Hematopoietic multipotent progenitor cell (in vitro differentiated cells): ENCODE measurements around the gene C1GALT1C1. TPM values are rescaled to one million over a fixed set of nuclear protein-coding genes. Genes with fewer than 3 reads are reported as not detected.
"Not testable (repeated sequence)": the region's sequence is repeated elsewhere in the genome, so short reads cannot be mapped to it uniquely, and the experiment has no call there.

ENCODE experiments used
- DNase-seq, 3 donors: peaks; one replicate each; pipeline ENCODE4 v3.0.0-alpha.2; 2011 to 2015; ENCODE audit warnings: low read depth in 2 of 3, low spot score in 2 of 3
- total RNA-seq: library from RNA; depleted of rRNA; stranded (reverse); fragments of >200 nt; gene quantifications from one replicate; pipeline ENCODE4 v1.2.3, GENCODE V29; 2012

The C1GALT1C1 gene
- total RNA-seq = 7.5 TPM

- peak; percentile 72 to 94 (median 91) for DNase-seq
These were observed at the start of gene C1GALT1C1 for GRCh38 chrX:120629667-120630537. Gene C1GALT1C1, minus strand, starts transcription at chrX:120630054. Its CDS starts 2,888 bp downstream, at chrX:120627166.

GRCh38 chrX:120677004-120677652 is 47.3 kb upstream of the C1GALT1C1 start:
- DNase-seq = peak in 1 of 3 donors; percentile 35

DNA sequence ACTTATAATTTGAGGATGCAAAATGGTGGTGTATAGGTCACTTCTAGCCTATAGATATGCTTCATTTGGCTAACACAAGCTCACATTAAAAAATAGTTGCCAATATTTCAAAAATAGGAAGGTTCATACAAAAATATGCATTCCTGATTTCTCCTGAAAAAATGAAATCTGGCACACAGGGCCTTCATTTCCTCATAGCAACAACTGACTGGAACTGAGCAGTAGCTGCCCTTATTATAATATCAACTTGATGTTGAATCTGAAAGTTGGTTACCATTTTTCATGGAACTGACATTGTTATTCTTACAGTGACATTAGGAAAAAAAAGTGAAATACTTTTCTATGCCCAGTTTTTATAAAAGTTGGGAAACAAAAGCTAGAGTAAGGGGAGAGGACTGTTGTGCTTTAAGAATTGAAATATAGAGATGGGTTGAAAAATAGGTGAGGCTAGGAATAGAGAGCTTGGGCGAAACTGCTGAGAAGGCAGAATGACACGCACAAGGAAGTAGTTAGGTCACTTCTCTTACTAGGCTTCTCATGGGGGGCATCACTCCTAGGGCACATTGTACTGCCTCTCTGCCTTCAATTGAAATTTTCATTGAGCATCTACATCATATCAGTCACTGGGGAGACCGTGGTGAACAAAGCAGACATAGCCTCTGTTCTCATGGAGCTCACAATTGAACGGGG is 43.1 kb upstream of the C1GALT1C1 start:
- DNase-seq = no peak

DNA sequence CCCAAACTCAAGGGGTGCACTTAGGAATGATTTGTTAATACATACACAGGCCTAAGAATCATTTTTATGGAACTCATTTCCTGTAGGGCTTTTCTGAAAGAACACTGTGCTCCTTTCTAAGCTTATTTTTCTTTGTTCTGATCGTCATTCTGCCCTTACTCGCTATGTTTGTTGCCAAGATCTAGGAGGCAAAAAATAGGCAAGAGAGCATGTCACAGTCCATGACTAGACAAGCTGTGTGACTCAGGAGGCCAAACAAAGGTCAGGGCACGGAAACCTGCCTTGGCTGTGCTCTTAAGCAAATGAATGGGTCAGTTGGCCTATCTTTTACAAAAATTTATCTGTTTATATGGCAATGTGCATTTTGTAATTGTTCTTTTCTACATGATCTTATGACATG is 42.5 kb upstream of the C1GALT1C1 start:
- no peak for DNase-seq

DNA sequence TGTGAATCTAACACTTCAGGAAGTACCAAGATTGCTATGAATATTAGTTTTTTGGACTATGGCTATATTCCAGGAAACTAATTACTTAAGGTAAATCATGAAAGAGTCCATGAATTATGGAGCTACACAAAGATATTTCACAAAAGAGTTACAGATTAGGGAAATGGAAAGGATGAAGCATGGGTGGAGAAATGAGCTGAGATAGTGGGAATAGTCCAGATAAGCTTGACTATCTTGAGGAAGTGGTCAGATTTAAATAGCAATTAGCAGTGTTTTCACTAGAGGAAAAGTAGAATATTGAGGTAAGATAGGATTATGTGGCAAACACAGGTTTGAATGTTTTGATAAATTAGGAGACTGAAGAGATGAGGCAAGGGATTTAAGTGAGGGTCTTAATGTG is 42.1 kb upstream of the C1GALT1C1 start:
- no peak for DNase-seq

DNA sequence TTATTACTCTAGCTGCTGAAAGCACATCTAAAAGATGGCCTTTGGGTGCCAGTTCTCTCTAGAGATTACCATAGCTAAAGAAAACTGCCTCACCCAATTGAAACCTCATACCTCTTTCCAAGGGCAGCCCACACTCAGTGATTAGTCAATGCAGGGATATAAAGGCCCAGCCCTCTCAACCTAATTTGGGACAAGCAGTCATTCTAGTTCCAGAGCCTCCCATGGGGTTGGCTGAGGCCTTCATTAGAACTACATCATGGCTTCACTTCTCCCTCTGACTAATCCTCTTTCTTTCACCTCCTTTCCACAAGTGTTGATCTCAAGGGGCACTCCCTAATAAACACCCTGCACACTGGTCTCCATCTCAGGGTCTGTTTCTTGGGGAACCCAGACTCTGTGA is 38.5 kb upstream of the C1GALT1C1 start:
- DNase-seq = no peak

DNA sequence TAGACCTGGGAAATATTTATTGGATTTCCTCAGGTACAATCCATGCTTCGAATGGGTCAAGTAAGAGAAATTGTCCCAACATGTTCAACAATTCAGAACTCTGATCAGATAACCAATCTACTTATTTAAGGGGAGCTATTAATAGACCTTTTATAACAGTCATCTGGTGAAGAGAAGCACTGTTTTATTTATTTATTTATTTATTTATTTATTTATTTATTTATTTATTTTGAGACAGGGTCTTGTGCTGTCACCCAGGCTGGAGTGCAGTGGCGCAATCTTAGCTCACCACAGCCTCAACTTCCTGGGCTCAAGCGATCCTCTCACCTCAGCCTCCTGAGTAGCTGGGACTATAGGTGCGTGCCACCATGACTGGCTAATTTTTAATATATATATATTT is 34.7 kb upstream of the C1GALT1C1 start:
- DNase-seq = not testable (repeated sequence)

DNA sequence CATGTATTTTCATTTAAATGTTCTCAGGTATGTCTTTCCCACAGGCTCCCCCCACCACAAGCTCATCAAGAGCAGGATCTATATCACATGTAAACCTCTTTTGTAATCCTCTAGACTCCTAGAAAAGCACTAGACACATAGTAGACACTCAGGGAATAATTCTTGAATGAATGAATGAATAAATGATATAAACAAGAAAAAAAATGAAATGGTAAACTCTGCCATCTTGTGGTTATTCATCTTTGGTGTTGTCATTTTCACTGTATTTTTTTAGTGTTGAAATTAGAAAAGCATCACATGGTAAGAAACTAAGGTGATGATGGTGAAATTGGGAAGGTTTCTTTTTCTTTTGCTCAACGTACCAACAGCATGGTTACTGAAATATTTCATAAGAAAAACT is 34.2 kb upstream of the C1GALT1C1 start:
- peak in 2 of 3 donors; percentile 21 to 67 for DNase-seq

GRCh38 chrX:120662662-120663061 is 32.8 kb upstream of the C1GALT1C1 start:
- no peak for DNase-seq

DNA sequence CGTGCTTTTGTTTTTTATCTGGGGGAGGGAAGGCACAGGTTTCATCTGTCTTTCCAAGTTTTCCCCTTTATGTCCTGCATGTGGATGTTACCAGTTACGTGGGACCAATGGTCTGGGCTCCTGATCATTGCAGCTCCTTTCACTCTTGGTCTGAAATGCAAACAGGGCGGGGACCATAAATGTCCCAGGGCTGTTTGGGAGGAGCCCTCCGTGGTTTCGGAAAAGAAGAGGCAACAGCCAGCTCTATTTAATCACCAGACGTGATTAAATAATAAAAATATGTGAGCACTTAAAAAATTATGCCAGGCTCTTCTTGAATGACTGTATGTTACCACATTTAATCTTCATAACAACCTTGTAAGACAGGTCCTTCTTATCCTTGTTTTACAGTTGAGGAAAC is 30.8 kb upstream of the C1GALT1C1 start:
- no peak for DNase-seq

- no peak for DNase-seq
These were observed 23.1 kb upstream of the C1GALT1C1 start for GRCh38 chrX:120653000-120653399.

DNA sequence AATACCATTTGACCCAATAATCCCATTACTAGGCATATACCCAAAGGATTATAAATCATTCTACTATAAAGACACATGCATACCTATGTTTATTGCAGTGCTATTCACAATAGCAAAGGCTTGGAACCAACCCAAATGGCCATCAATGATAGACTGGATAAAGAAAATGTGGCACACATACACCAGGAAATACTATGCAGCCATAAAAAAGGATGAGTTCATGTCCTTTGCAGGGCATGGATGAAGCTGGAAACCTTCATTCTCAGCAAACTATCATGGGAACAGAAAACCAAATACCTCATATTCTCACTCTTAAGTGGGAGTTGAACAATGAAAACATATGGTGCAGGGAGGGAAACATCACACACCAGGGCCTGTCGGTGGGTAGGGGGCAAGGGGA is 22.4 kb upstream of the C1GALT1C1 start:
- not testable (repeated sequence) for DNase-seq

DNA sequence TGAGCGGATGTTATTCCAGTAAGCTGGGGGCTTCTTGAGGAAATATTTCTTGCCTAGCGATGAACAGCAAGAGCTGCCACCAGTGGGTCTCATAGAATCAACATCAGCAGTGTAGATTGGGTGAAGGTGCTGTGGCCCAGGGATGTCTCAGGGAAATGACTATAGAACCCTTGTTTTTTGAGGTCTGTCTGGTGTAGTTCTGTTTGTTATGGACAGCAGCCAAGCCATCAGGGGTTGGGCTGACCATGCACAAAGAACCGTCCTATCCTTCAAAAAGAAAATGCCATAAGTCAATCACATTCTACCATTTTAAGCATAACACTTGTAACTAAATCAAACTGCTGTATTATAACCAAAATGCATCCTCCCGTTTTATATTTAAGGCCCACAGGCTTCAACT is 17.3 kb upstream of the C1GALT1C1 start:
- DNase-seq = no peak

DNA sequence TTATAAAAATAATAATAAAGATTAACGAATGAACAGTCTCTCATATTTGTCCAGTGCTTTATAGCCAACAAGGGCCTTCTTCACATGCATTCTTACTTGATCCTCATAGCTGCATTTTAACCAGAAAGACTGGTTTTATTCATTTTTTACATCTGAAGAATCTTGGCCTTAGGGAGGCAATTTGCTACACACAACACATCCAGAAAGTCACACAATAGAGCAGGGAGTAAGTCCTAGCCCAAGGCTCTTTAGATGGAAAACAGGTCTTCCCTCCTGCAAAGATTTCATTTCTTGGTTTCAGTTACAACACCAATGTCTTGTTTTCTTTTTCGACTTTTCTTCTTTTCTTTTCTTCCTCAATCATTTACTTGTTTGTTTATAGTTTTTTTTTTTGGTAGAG is 13.0 kb upstream of the C1GALT1C1 start:
- DNase-seq = no peak

- no peak for DNase-seq
These were observed 8.8 kb upstream of the C1GALT1C1 start for GRCh38 chrX:120638619-120639018.

GRCh38 chrX:120625371-120625770 is 4.5 kb downstream of the C1GALT1C1 start:
- DNase-seq = no peak

DNA sequence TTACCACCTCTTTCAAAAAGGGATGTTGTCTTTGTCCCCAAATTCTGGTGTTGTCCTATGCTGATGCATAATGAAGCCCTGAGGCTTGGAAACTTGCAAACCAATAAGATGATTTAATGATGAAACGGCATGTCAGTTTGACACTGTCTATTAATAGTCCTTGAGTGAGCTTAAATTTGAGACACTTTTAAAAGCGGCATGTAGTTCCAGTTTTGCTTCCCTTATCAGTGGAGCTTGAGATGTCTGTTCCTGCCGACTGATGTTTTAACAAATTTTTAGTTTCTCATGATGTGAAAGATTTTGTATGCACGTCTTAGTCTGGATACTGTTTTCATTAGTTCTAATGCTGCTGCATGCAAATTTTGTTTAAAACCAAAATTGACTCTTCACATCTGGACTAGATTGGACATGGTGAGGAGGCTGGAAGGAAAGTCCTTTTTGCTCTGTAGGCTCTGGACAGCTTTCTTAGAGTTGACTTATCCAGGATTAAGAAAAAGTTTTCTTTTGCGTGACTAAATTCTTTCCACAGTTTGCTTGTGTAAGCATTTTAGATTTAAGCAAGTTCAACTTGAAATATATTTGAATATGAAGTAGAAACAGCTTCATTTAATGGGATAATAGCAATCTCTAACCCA is 11.7 kb downstream of the C1GALT1C1 start:
- DNase-seq = no peak

- DNase-seq = no peak
These were observed 15.0 kb downstream of the C1GALT1C1 start for GRCh38 chrX:120614816-120615215.

DNA sequence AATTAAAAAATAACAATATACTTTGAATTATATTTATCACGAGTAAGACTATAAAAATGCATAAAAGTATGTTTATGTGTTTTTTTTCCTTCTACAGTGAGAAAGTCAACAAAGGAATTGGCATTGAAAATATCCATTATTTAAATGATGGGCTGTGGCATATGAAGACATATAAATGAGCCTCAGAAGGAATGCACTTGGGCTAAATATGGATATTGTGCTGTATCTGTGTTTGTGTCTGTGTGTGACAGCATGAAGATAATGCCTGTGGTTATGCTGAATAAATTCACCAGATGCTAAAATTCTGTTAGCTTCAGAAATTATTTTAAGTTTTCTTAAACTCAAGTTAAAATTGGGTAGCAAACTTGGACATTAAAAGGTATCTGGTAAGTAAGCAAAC is 17.8 kb downstream of the C1GALT1C1 start:
- no peak for DNase-seq

DNA sequence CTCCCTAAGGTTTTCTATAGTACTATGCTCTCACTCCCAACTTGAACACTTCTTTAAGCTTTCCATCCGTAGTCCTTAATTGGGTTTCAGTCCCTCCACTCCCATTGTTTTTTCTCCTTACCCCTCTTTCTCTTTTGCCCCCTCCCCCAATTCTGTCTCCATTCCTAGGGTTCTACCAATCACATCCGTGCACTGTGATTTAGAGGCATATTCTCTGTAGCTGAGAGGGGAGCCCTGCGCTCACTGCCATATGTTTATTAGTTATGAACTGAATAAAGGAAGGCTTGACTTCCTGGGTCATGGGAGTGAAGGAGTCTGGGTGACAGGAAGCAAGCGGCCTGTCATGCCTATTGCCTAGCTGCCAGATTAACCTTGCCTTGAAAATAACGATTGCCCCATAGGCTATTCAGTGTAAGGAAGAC is 25.5 kb downstream of the C1GALT1C1 start:
- DNase-seq = peak in 1 of 3 donors; percentile 10
